HG03280 (cell line): Measurements from ENCODE around the gene INPP5A.

Experiments used
- ATAC-seq: cut with Tn5 transposase; IDR thresholded peaks from one replicate; pipeline ENCODE4 v1.9.1; 2021; ENCODE audit warnings: mild to moderate bottlenecking, moderate library complexity; ENCODE audit not compliant: unreplicated experiment

Gene INPP5A

DNA sequence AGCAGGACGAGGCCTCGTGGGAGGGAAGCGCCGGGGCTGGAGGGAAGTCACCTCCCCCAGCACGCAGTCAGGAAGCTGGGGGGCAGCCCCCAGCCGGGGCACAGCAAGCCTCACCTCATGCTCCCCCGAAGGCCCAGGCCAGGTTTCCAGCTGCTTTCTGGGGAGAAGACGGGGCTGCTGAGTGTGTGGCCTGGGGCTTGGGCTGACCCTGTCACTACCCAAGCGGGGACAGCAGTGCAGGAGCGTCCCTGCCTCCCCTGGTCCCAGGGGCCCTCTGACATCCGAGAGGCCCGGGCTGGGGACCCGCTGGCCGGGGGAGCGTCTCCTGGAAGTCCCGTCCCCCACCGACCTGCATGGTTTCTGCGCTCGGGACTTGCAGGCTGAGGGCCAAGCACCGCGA, 268.0 kb downstream of the INPP5A start:
- ATAC-seq, result no peak

- no peak for ATAC-seq
These were observed 268.5 kb downstream of the INPP5A start for GRCh38 chr10:132806110-132806509.

DNA sequence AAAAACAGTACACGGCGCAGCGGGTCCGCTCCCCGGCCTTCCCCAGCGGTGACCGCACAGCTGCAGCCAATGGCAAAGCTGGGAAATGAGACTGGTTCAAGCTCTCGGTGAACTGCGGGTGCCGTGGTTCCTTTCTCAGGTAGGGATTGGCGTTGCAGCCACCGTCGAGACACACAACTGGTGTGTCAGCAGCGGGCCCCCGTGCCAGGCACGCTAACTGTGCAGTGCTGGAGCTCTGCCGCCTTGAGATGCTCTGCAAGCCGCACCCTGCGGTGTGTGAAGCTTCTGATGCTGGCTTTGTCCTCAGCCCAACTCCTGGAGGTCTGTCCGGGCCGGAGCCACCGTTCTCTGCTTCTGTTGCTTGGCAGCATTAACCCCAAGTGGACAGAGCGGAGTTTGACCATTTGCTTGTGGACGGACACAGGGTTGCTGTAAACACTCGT, 269.0 kb downstream of the INPP5A start:
- ATAC-seq, result no peak

DNA sequence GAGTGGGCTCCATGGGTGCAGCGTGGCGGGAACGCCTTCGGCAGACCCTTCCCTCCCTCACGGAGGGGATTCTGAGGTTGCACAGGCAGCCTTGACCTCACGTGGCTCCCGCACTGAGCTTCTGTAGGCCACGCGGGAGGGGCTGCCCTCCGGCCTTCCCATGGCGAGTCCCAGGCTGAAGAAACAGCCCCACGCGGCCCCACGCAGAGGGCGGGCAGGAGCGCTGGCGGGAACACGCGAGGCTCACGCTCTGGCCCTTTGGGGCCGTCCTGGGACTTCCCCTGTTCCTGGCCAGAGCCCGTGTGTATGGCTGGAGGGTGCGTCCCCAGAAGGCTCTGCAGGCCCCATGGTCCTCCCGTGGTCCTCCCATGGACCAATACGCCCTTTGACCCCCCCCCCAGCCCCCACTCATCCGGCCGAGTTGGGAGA, 270.0 kb downstream of the INPP5A start:
- ATAC-seq, result no peak

DNA sequence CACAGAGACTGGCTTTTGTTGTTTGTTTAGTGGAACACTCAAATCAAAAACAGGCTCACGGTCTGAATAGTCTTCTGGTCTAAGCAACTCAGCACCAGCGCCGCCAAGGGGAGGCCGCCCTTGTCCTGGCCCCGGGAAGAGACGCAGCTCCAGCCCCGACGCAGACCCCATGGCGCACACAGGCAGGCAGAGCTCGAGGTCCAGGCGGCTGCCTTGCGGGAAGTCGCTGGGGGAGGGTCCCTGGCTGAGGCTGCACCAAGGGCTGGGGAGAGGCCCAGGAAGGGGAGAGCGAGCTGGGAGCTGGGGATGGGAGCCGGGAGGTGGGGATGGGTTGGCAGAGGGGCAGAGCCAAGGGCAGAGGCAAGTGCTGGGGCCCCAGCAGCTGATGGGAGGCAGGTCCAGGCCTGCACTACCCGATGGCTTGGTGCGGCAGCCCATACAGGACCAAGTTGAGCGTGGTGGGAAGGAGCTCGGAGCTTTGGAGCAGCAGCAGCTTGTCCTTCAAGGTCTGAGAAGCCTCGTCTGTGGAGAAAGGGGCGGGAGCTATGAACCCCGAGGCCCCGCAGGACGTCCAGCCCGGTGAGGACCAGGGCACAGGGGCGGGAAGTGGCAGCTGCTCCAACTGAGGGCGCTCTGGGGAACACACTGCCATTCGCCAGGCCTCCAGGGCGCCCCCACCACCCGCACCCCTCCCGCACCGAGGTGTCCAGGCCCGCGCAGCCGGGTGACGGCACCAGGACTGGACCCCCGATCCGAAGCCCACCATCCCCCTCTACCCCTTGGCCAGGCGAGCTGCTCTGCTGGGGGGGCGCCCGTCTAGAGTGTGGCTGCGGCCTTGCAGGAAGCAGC, 271.0 kb downstream of the INPP5A start:
- ATAC-seq, result no peak

GRCh38 chr10:132809232-132810140, 271.9 kb downstream of the INPP5A start:
- ATAC-seq, result no peak

- no peak for ATAC-seq
These were observed 272.7 kb downstream of the INPP5A start for GRCh38 chr10:132810141-132810806.

DNA sequence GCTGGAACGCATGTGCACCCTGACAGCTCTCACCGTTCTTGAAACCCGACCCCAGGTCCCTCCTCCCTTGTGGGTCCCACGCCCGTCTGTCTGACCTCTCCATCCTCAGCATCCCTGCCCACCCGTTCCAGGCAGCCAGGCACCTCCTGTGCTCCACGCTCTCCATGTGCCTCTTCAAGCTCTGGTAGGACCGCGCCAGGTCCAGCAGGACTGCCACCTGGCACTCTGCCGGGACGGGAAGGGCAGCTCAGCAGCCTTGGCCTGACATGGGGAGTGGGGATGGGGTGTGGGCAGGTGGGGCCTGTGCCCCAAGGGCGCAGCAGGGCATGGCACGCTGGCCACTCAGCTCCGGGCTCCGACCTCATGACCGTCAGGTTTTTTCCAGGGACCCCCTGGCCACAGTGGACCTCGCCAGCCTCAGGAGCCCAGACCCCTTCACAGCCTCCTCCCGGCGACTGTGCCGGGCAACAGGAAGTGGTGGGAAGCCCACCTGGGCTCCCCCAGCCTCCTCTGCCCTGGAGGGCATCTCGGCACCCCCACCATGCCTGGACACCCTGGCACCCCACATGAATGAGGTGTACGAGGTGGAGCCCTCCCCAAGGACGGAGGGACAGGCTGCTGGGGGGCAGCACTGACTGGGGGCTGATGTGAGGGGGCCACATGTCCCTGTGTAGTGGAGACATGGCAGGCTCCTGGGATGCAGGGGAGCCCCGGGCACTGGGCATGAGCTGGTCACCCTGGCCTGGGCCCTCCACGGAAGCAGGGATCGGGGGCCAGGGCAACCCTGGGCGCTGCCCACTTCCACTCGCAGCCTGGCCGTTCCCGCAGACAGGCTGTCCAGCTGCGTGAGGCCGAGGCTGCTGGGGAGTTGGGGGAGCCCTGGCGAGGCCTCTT, 273.5 kb downstream of the INPP5A start:
- no peak for ATAC-seq

DNA sequence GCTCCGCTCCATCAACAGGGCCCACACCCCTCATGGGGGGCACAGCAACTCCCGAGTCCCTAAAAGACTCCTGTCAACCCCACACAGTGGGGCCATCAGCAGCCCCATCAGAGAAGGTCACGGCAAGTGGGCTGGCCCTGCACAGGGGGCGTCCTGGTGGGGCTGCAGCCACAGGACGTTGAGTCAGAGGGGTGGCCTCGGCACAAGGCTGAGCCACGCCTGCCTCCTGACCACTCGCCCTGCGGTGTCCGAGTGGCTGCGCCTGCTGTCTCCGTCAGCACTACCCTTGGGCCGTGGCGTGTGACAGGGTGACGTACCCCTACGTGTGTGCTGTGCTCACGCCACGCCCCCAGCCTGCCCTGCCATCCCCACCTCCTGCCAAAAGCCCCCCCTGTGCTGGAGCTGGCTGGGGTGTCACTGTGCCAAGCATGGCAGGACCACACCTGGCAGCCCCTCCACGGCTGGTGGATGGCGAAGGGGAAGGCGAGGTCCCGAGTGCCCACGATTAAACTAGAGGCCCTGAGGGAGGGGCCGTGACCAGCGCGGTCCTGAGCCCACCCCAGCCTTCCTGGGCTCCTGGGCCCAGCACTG, 274.4 kb downstream of the INPP5A start:
- no peak for ATAC-seq

DNA sequence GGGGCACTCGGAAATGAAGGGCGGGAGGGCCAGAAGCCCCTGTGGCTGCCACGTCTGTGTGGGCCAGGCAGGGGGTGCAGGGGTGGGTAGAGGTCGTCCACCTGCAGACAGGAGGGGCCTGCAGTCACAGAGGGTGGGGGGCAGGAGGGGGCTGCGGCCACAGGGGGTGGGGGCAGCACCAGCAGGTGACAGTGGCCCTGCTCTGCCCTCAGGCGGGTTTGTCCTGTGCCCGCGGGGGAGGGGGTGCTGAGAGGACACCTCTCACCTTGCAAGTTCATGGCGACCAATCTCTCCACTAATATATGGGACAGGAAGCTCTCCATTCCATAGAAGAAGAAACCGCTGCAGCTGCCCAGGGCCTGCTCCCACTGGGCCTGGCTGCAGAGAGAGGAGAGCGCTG, 274.9 kb downstream of the INPP5A start:
- ATAC-seq, result no peak

GRCh38 chr10:132813001-132813401, 275.4 kb downstream of the INPP5A start:
- no peak for ATAC-seq

DNA sequence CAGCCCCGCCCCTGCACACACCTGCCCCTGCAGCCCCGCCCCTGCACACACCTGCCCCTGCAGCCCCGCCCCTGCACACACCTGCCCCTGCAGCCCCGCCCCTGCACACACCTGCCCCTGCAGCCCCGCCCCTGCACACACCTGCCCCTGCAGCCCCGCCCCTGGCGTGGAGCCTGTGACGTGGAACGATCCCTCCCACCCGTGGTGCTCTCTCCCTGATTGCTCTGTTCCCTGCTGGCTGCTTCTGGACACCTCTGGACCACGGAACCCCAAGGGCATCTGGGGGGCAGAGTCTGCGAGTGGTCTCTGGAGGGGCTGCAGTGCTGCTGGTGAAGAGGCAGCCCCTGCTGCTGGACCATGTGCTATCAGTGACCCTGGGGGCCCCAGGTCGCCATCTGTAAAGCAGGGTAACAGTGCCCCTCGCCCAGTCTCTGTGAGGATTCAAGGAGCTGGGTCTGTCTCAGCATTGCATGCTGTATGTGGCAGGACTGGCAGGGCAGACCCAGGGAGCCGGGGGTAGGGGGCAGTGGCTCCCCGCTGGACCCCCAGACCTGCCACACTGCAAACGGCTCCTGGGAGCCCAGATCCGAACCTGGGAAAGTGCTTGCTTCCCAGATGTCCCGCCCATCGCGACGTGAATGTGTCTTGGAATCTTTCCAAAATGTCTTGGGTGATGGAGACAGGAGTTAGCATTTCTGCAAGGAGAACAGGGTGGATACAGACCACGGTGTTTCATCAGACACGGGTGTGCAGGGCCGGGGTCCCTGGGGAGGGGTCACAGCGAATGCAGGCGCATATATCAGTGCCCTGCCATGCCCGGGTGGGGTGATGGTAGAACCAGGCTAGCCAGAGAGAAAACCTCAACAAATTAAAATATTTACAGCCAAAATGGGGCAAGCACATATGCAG, 276.2 kb downstream of the INPP5A start:
- no peak for ATAC-seq

GRCh38 chr10:132814469-132814856, 276.9 kb downstream of the INPP5A start:
- ATAC-seq, result no peak

DNA sequence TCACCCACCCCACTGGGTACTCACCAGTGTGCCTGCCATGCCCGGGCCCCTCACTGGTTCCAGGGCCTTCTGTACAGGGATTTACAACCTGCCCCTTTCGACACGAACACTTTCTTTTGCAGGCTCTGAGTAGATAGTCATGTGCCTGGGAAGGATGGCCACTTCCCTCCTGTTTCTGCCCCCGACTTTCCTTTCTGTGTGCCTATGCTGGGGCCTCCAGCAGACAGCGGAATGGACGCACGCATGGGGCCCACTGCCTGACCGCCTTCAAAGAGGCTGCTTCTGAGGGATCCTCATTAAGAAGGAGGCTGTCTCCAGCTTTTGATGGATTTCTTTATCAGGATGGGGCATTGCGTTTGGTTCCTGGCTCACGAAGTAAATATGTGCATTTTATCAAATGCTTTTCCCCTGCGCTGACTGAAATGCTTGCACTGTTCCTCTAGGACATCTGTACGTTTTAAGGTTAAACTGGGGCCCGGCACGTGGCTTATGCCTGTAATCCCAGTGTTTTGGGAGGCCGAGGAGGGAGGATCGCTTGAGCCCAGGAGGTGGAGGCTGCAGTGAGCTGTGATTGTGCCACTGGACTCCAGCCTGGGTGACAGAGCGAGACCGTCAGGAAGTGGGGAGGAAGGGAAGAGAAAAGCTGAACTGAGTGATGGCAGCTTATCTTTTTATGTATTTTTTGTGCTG, 277.7 kb downstream of the INPP5A start:
- ATAC-seq, result no peak

- ATAC-seq, result no peak
These were observed 279.1 kb downstream of the INPP5A start for GRCh38 chr10:132816718-132817117.

DNA sequence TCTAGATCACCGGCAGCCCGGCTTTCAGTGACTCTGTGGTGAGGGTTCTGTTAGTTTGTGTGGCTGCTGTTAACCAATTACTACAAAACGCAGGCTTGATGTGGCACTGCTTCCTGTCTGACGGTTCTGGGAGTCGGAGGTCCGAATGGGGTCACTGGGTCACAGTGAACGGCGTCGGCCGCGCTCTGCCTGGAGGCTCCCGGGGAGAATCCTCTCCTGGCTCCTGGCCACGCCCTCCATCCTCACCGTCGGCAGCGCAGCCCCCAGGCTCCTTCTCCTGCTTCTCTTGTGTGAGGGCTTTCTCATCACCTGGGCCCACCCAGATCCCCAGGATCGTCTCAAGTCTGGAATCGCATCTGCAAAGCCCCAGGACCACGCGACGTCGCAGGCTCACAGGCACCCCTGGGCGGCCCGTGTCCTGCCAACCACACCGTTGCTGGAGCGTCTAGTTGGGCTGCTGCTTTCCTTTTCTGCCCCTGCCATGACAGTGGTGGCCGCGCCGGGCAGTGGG, 280.2 kb downstream of the INPP5A start:
- no peak for ATAC-seq

DNA sequence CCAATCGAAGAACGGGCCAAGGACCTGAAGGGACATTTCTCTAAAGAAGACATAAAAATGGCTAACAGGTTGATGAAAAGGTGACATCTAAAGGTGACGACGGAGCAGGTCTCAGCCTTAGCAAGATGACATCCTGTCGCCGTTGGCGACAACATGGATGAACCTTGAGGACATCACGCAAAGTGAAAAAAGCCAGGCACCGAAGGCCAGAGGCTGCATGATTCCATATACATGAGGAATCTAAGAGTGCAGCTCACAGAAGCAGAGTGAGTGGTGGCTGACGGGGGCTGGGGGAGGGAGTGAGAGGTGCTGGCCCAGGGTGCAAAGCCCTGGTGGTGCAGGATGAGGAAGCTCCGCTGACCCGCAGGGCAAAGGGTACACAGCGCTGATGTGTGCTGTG, 282.5 kb downstream of the INPP5A start:
- no peak for ATAC-seq
